GM12892 (cell line): ENCODE results near the gene NOL6. TPM values are rescaled to one million over a fixed set of nuclear protein-coding genes. Genes with fewer than 3 reads are reported as not detected.
"Not testable (repeated sequence)": the region's sequence is repeated elsewhere in the genome, so short reads cannot be mapped to it uniquely, and the experiment has no call there.

Experiments used
- DNase-seq: peaks from one replicate; pipeline ENCODE4 v3.0.0; 2011; ENCODE audit not compliant: insufficient read length
- FAIRE-seq: peaks from 2 replicates; lab custom pipeline; 2011; peaks lifted over from hg19 to GRCh38; lab: Jason Lieb, UNC
- POLR2A ChIP-seq: IDR thresholded peaks from 2 replicates; pipeline ENCODE4 v1.6.1; 2011; ENCODE audit warnings: low read depth, low read length, control low read depth
- POLR2AphosphoS5 ChIP-seq: IDR thresholded peaks from 2 replicates; pipeline ENCODE4 v1.6.1; 2011; ENCODE audit warnings: low read depth, low read length, control low read depth
- TAF1 ChIP-seq: IDR thresholded peaks from 2 replicates; pipeline ENCODE4 v1.6.1; 2011; ENCODE audit warnings: low read depth, mild to moderate bottlenecking, control low read depth, low read length, borderline replicate concordance
- polyA plus RNA-seq: library from polyadenylated mRNA; unstranded; fragments of >200 nt; gene quantifications from one replicate; pipeline ENCODE4 v1.2.1, GENCODE V29; 2012; ENCODE audit warnings: missing spikeins, inconsistent platforms; ENCODE audit not compliant: missing spikeins

Gene NOL6, protein sequence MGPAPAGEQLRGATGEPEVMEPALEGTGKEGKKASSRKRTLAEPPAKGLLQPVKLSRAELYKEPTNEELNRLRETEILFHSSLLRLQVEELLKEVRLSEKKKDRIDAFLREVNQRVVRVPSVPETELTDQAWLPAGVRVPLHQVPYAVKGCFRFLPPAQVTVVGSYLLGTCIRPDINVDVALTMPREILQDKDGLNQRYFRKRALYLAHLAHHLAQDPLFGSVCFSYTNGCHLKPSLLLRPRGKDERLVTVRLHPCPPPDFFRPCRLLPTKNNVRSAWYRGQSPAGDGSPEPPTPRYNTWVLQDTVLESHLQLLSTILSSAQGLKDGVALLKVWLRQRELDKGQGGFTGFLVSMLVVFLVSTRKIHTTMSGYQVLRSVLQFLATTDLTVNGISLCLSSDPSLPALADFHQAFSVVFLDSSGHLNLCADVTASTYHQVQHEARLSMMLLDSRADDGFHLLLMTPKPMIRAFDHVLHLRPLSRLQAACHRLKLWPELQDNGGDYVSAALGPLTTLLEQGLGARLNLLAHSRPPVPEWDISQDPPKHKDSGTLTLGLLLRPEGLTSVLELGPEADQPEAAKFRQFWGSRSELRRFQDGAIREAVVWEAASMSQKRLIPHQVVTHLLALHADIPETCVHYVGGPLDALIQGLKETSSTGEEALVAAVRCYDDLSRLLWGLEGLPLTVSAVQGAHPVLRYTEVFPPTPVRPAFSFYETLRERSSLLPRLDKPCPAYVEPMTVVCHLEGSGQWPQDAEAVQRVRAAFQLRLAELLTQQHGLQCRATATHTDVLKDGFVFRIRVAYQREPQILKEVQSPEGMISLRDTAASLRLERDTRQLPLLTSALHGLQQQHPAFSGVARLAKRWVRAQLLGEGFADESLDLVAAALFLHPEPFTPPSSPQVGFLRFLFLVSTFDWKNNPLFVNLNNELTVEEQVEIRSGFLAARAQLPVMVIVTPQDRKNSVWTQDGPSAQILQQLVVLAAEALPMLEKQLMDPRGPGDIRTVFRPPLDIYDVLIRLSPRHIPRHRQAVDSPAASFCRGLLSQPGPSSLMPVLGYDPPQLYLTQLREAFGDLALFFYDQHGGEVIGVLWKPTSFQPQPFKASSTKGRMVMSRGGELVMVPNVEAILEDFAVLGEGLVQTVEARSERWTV
- polyA plus RNA-seq = 14.1 TPM

DNA sequence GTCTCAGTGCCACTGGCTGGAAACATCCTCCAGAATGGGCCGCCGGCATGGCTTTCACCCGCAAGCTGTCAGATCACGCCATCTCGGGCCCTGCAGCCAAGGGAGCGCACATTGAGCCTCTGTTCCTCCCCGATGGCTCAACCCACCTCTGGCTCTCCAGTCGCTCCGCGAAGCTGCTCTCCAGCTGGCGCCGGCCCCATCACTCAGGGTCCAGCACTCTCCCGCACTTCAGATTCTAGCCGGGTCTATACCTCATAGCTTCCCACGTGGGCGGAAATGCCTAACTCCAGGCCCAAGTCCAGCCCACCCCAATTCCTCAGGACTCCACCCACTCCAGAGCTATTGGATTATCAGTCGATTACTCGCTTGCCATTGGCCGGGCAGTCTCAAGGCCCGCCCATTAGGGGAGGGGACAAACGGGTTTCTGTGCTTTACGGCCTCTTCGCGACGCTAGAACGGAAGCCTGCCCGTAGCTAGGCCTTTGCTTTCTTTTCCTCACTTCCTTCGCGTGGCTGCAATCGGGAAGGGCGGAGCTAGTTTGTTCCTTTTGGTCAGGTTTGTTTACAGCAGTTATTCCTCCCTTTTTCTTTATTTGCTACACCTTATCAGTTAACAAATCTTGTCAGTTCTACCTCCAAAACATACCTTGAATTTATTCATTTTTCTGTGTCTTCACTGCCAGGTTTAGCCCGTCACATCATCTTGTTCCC, at the start of gene NOL6:
TSS of gene NOL6 (minus strand) at position 282 of the 710 bp plus-strand sequence. CDS start at position 200, 82 bp downstream.
- FAIRE-seq = peak; percentile 97

DNA sequence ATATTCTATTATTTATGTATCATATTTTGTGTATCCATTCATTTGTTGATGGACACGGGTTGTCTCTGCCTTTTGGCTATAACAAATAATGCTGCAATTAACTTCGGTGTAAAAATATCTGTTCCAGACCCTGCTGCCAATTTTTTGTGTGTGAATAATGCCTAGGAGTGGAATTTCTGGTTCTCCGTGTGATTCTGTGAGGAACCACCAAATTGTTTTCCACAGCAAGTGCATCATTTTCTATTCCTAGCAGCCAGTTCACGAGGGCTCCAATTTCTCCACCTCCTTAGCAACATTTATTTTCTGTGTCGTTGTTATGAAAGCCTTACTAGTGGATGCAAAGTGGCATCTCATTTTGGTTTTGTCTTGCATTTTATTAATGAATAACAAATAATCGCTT, 48.1 kb upstream of the NOL6 start:
- not testable (repeated sequence) for FAIRE-seq, DNase-seq

More for the DNA sequence above, at the start of gene NOL6:
- TF ChIP-seq POLR2A = peak; percentile 89
- peak; percentile 79 for TF ChIP-seq POLR2AphosphoS5
- TF ChIP-seq TAF1 = peak; percentile 55; the same call in 1 of the 2 replicates
- peak; percentile 93 for DNase-seq

DNA sequence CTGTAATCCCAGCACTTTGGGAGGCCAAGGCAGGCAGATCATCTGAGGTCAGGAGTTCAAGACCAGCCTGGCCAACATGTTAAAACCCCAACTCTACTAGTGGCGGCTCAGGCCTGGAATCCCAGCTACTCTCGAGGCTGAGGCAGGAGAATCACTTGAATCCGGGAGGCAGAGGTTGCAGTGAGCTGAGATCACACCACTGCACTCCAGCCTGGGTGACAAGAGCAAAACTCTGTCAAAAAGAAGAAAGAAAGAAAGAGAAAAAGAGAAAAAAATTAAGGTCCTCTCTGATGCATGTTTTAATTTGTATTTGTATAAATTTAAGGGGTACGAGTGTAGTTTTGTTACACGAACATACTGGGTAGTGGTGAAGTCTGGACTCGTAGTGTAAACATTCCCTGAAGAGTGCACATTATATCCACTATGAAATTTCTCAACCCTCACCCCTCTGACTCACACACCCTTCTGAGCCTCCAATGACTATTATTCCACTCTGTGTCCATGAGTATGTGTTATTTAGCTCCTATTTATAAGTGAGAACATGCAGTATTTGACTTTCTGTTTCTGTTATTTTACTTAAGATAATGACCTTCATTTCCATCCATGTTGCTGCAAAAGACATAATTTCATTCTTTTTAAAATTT, 44.3 kb upstream of the NOL6 start:
- DNase-seq, FAIRE-seq: not testable (repeated sequence)

DNA sequence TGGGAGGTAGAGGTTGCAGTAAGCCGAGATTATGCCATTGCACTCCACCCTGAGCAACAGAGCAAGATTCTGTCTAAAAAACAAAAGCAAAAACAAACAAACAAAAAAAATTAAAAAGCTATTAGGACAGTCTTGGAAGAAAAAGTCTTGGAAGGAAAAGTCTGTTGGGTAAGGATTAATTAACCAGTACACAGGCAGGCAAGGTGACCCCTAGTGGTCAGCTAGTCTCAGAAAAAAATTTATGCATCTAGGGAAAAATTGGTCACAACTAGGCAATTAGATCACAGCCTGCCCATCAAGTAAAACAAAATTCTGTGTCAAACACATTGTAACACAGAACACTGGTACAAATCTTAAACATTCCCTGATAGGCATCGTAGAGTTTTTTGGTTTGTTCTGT, 43.6 kb upstream of the NOL6 start:
- no peak for DNase-seq
- FAIRE-seq = peak; percentile 62
- TF ChIP-seq POLR2AphosphoS5 = no peak
- no peak for TF ChIP-seq TAF1
- no peak for TF ChIP-seq POLR2A

DNA sequence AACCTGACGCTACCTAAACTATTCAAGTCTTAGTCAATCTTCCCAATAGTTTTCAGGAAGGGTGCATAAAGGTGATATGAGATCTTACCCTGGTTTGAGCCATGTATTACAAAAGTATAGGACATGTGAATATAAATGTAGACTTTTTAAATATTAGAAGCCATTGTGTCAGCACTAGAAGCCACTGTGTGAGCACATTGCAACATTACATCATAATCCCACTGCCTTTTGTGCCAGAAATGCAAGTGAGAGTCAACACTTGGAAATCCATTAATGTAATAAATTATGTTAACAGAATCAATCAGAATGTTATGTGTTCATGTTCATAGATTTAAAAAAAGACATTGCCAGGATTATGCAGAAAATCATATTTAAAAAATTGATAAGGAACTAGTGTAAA, 42.7 kb upstream of the NOL6 start:
- not testable (repeated sequence) for DNase-seq, FAIRE-seq

DNA sequence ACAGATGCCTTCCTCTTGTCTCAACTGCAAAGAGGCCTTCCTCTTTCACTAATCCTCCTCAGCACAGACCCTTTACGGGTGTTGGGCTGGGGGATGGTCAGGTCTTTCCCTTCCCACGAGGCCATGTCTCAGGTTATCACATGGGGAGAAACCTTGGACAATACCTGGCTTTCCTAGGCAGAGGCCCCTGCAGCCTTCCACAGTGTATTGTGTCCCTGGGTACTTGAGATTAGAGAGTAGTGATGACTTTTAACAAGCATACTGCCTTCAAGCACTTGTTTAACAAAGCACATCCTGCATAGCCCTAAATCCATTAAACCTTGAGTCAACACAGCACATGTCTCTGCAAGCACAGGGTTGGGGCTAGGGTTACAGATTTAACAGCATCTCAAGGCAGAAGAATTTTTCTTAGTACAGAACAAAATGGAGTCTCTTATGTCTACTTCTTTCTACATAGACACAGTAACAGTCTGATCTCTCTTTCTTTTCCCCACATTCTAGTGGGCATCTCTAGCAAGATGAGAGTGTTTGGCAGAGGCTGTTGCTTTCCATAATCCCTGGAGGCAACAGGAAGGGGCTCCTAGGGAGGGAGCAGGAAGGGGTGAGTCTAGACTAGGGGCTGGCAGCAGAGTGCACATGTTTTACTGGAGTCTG, 41.7 kb upstream of the NOL6 start:
- not testable (repeated sequence) for DNase-seq, FAIRE-seq

DNA sequence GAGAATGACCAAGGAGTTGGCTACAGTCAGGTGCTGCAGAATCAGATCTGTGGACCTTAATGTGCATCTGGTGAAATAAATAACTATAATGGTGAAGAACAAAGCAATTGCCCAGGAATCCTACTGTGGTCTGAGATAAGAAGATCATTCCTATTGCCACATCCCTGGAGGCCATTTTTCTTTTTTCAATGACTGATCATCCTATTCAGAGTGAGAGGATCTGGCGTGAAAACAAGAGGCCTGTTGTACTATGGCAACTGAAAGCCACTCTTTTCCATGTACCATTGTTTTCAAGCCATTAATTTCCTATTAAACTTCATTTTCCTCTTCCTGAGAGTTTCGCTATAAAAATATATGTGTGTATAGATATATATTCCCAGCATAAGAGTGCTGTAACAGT, 38.8 kb upstream of the NOL6 start:
- not testable (repeated sequence) for FAIRE-seq, DNase-seq

DNA sequence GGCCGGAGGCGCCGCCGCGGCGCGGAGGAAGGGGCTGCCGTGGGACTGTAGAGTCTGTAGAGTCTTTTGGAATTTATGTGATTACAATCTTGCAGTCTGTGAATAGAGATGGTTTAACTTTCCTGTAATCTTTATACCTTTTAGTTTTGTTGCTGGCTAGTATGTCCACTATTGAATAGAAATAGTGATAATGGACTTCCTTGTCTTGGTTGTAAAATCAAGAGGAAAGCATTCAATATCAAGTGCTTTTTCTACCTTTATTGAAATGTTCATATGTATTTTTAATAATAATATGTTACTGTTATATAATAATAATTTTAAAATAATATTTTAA, 37.4 kb upstream of the NOL6 start:
- FAIRE-seq = peak; percentile 17
- not testable (repeated sequence) for DNase-seq

DNA sequence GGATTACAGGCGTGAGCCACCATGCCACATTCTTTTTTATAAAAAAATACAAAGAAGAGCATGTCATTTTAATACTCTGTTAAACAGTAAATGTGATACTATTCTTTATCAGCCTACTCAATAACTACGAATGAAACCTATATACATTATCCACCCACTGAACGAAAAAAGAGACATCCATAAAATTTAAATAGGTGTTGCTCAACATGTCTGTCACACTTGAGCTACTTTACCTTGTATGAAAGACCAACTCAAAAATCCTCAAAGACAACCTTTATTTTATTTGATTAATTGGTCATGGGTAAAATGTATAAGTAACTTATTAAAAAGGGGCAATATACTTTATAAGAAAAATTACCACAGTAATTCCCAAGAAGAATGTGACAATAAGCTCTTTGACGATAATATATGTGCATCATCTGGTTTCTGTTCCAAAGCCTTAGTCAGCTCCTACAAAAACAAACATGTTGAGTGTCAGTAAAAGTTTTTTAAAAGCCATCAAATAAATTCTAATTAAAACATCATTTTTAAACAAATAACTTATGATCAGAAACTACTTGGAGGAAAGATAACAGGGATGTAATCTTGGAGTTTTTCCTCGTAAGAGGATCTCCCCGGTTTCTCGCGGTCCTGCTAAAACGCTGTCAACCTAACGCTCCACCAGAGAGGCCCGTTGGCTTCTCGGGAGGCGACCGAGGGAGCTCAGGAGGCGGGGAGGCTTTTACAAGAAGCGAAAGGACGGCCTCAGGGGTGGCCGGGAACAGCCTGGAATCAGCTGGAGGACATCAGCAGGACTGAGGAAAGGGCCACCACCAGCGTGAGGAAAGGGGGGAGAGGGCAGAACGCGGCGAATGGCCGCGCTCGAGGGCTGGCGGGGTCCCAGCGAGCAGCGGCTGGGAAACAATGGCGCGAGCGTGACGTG, 36.8 kb upstream of the NOL6 start:
- no peak for DNase-seq
- no peak for FAIRE-seq
- TF ChIP-seq POLR2A = peak; percentile 20; the same call in 1 of the 2 replicates
- TF ChIP-seq POLR2AphosphoS5 = no peak
- TF ChIP-seq TAF1 = no peak

DNA sequence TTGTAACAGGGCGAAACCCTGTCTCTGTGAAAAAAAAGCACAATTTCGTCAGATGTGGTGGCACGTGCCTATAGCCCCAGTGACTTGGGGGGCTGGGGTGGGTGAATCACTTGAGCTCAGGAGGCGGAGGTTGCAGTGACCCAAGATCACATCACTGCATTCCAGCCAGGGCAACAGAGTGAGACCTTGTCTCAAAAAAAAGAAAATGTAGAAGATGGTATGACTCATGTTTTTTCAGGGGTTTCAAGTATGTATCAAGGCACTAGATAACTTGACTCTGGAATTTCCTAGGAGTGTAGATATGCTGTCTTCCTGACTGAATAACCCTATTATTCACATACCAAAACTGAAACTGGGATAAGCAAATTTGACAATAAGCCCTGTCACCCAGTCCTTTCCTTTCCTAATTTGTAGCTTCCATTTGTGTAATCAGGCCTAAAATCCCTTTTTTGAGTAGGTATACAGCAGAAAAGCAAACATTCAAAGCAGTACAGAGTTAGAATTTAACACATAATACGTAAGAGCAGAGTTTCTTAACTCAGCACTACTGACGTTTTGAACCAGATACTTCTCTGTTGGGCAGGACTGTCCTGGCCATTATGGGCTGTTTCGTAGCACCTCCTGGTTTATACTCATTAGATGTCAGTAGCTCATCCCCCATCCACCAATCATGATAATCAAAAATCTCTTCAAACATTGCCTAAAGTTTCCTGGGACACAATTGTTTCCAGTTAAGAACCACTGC, 33.1 kb upstream of the NOL6 start:
- TF ChIP-seq POLR2AphosphoS5 (no peak), TAF1 (no peak), POLR2A (no peak)
- DNase-seq (no peak), FAIRE-seq (no peak)
